ENCODE results near the gene SMARCA4.

- TF ChIP-seq ZNF19 (tag by site-specific recombination; IDR thresholded peaks at IDR 0.05; ENCODE audit: low read depth) (no peak), CTCF (tag by site-specific recombination; IDR thresholded peaks at IDR 0.05) (no peak), ZNF121 (tag by site-specific recombination; IDR thresholded peaks at IDR 0.05) (no peak), ZNF580 (tag by site-specific recombination; IDR thresholded peaks at IDR 0.05) (no peak), ZBTB1 (tag by site-specific recombination; IDR thresholded peaks at IDR 0.05) (no peak), ZNF792 (tag by site-specific recombination; IDR thresholded peaks at IDR 0.05) (no peak), ZNF76 (tag by site-specific recombination; IDR thresholded peaks at IDR 0.05; ENCODE audit: borderline replicate concordance, low read depth) (no peak), ZNF549 (tag by site-specific recombination; IDR thresholded peaks at IDR 0.05) (no peak)
These were observed 6.0 kb downstream of the SMARCA4 start for GRCh38 chr19:10966809-10967208.

Measured in HEK293 (cell line).